GM19395 (cell line): ENCODE results near the gene RTL10.

Source experiments
- ATAC-seq: cut with Tn5 transposase; IDR thresholded peaks from one replicate; pipeline ENCODE4 v1.9.1; 2021; ENCODE audit warnings: mild to moderate bottlenecking, moderate library complexity; ENCODE audit not compliant: unreplicated experiment

Gene RTL10, protein sequence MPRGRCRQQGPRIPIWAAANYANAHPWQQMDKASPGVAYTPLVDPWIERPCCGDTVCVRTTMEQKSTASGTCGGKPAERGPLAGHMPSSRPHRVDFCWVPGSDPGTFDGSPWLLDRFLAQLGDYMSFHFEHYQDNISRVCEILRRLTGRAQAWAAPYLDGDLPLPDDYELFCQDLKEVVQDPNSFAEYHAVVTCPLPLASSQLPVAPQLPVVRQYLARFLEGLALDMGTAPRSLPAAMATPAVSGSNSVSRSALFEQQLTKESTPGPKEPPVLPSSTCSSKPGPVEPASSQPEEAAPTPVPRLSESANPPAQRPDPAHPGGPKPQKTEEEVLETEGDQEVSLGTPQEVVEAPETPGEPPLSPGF

DNA sequence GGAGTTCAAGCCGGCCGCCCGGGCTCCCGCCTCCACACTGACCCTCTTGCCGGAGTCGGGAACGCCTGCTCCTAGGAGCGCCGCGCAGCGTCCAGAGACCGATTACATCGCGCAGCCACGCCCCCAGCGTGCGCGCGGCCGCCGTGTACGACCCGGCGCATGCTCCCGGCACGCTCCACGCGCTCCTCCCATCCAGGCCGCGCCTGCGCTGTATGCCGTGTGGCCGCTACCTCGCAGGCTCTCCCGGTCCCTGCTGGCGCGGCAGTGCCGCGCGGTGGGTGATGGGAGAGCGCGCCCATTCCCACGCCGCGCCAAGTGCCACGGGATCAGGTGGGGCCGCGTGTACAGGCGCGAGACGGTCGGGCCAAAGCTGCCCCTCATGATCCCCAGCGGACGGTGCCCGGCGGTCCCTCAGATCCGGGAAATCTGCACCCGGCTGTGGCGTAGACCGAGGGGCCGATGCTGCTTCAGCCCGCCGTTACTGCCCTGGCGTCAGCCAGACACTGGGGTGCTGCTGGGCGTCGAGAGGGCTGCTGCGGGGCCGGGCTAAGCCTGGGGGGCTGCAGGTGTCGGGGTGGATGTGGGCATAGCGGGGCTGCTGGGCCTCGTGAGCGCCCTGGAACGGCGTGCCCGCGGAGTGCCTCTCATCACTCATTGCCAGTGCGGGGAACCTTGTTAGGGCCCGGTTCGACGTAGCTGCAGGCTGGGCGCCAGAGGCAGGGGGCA lies at the start of gene RTL10, which contains the start of gene GNB1L:
Gene RTL10 (minus strand): TSS at position 97 of the 726 bp plus-strand sequence. CDS start 2,613 bp downstream, outside the sequence.
Gene GNB1L (minus strand): TSS at position 97 of the 726 bp plus-strand sequence. CDS start 33,519 bp downstream, outside the sequence.
- ATAC-seq = peak; percentile 81

DNA sequence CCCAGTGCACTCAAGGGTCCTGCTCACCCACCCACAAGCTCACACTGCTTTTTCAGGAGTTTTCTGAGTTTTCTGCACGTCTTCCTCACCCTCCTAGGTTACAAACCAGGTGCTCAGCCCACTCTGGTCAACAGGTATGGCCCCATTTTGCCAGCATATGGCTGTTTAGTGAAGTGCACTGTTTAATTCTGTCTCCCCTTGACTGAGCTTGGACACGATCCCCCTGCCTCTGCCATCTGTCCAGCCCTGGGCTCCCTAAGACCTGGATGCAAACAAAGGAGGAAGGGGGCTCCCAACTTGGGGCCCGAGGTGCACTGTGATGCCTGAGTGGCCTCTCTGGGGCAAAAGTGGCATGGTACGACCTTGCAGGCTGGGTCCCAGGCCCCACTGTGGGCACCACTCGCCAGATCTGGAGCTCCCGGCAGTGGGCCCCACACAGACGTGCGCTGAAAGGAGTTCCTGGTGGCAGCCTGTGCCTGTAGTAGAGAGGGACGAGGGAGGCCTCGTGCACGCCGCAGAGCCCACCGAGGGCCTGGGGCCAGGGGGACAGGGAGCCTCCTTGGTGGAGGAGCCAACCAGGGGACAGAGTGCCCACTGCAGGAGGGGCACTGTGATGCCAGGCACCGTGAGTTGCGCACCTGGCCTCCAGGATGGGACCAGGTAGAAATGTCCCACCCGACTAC lies 49.6 kb upstream of the RTL10 start:
- ATAC-seq = no peak

DNA sequence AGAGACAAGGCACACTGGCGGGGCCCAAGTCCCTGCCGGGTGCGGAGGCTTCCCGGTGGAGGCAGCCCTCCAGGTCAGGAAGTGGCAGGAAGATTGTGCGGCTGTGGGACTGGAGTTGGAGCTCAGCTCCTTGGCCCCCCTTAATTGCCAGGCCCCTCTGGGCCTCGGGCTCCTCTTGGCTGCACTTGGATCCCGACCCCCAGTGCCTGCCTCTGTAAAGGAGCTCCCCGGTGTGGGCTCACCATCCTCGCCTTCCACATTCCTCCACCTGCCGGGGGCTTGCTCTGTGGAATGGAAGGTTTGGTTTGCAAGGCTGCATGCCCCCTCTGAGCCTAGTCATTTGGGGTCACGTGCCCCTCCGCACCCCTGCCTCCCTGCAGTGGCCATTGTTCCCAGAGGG lies 48.8 kb upstream of the RTL10 start:
- ATAC-seq = no peak

DNA sequence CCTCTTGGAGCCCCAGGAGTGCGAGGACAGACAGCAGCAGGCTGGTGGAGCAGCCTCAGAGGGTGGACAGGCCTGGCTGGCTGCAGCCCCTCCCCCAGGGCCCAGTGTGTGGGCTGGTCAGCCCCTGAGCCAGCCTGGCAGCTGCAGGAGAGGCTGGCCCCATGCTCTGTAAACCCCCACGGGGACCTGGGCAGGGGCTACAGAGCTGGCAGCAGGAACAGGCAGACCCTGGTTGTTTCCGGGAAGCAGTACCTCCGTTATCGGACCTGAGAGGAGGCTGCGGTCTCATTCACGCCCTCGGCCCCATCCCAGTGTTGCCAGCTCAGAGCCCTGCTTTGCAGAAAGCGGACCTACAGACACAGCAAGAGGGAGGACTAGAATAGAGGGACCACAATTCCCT lies 48.4 kb upstream of the RTL10 start:
- ATAC-seq = no peak

DNA sequence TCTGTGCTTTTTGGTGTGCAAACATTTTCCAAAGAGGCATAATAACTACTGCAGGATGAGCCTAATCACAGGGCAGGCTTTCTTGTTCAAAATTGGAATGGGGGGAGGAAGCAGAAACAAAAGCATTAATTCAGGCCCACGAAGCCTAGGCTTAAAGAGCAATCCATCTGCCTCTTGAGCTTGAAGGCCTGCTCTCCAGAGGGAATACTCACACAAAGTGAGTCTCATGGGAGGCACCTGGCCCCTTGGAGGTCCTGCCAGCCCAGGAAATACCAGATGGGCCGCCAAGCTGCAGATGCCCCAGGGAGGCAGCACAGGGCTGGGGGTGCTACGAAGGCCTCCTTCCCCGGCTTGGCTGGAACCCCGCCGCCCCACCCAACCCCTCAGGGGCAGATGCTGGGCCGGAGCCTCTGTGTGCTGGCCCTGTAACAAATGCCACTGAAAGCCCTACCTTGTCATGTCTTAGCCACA lies 47.6 kb upstream of the RTL10 start:
- ATAC-seq = no peak

DNA sequence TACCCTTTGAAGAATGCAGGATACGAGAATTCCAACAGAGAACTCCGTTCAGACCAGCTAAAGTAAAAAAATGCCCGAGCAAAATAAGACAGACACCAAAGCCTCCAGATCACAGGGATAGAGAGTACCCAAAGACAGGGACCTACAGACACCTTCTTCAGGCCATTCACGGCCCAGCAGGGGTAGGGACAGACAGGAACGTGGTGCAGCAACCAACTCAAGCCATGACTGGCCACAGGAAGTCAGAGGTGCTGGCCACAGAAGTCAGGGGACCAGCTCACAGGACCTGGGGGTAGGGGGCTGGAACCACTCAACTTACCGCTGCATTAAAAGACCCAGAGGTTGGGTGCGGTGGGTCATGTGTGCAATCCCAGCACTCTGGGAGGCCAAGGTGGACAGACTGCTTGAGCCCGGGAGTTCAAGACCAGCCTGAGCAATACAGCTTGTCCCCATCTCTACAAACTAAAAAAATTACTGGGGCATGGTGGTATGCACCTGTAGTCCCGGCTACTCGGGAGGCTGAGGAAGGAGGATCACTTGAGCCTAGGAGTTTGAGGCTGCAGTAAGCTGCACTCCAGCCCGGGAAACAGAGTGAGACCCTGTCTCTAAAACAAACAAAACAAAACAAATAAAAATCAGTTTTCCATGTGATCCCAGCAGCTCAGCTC lies 47.0 kb upstream of the RTL10 start:
- ATAC-seq = no peak

DNA sequence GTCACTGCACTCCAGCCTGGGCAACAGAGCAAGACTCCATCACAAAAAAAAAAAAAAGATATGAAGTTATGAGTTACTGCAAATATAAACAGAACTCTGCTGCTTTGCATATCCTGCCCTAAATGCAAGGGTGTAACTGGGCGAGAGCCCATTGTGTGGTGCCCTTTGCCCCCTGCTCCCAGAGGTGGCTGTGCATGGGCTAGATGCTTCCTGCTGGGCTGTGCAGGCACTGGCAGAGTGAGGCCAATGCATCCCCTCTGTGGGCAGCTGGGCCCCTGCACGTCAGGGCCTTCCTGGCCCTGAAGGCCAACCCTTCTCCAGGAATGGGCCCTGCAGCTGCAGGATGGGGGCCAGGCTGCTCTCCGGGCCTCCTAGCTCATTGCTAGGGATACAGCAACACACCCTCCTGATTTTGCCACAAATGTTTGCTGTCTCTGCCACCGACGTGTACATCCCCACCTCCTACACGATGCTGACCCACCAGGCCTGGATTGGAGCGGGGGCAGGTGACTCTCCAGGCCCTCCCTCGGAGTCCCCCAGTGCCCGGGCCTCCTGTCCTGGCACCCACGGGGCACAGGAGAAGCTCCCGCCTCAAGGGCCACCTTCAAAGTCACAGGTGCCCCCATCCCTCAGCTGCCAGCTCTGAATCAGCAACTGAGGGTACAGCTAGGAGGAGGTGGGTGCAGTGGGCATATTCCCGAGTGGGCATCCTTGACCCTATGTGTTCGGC lies 46.2 kb upstream of the RTL10 start:
- ATAC-seq = no peak

DNA sequence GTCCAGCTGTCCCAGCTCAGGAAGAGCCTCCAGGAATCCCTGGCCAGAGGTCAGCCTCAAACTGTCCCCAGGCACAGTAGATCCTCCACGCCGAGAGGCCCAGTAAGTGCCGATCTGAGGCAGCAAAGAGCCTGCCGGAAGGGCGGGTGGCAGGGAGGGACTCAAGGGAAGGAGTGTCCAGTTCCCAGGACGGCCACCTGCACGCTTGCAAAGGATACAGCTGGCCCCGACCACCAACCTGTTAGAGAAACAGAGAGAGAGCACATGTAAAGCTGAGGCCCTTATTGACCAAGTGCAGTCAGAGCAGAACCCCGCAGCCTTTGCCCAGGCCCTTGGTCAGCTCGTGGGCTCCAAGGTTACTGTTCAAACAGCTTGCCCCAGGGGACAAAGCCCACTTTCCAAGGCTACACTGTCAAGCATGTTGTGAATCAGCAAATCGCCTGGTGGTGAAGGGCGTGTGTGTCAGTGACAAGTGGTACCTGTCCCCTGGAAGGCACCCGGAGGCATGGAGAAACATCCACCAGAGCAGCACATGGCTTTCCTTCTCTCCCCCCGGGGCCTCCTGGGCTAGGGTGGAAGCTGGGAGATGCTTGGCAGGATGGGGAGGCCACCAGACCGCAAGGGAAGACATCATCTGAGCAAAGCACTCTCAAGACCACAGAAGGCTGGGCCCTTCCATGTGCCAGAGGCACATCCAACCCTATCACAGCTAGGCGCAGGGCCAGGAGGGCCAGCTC lies 44.3 kb upstream of the RTL10 start:
- ATAC-seq = no peak

DNA sequence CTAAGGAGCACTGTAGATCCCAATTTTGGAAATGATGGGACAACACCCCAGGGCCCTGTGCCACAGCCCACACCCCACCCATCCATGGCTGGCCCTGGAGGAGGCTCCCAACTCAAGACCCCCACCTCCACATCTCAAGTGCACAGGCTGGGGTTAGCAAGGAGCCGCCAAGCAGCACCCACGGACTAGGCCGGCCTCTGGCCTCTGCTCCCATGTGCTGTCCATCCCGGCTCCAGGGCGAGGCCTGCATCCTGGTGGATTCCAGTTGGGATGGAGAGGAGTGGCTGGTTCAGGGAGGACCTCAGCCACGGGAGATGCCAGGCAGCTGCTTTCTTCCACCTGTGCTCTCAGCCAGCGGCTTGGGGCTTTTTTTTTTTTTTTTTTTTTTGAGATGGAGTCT lies 43.5 kb upstream of the RTL10 start:
- ATAC-seq = no peak

DNA sequence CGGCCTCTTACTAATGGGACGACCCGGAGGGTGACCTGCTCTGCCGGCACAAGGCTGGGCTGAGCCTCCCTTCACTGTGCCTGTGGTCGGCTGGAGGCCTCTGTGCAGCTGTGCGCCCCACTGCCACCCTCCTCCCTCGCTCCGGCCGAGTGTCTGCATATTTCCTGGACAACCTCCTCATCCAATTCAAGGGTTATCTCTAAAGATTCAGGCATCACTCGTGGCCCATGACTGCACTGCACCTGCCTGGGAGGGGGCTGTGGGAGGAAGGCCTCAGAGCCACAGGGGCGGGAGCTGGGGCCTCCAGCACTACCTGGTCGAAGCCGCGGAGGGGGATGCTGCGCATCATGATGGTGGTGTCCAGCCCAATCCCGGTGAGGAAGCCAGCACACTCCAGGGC lies 43.1 kb upstream of the RTL10 start:
- ATAC-seq = no peak

DNA sequence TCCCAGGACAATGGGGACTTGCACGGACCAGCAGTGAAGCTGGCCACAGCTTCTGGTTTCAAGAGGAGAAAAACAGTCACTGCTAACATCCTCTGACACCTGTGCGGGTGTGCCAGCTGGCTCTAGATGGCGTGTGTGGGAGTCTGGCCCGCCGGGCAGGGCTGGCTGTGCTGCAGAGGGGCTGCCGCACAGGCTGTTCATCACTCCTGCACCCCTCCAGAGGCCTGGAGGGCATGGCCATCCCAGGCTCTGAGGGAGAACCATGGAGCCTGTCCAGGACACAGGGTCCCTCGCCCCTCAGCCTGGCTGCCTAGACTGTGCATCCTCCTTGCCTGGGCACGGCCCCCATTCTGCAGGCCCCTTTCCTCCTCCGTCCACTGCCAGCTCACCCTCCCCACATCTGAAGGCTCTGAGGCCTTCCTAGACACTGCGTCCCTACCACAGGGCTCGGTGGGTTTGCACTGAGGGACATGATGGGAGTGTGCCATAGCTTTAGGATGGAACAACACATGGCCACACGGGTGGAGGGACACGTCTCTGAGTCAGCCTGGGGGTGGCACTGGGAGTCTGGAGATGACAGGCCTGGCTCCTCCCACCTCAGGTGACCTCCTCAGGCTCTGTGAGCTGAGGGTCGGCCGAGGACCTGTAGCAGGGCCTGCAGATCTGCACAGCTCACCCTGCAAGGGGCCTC lies 42.1 kb upstream of the RTL10 start:
- ATAC-seq = no peak

DNA sequence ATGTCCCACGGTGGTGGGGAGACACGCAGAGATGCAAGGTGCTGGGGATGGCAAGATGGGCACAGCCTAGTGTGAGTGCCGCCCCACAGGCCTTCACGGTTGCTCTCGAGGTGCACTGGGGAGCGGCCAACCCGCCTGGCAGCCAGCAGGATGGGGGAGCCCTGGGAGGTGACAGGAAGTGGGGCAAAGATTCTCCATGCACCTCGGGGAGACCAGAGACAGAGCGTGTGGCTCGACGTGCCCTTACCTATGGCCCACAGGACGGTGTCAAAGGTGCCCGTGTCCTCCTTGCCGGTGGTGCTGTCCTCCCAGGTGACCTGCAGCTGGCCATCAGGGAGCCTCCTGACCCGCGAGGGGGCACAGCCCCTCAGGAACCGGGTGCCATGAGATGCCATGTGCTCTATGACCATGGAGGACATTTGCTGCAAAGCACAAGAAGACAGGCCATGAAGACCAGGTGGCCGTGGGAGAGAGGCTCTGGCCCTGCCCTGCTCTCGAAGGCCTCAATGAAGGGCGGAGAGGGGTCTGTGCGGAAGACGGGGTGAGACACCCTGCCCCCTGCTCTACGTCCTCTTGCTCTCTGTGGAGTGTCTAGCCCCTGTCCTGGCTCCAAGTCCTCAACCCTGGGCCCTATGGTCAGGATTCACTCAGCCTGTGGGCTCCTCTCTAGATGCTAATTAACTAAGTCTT lies 40.6 kb upstream of the RTL10 start:
- ATAC-seq = no peak

DNA sequence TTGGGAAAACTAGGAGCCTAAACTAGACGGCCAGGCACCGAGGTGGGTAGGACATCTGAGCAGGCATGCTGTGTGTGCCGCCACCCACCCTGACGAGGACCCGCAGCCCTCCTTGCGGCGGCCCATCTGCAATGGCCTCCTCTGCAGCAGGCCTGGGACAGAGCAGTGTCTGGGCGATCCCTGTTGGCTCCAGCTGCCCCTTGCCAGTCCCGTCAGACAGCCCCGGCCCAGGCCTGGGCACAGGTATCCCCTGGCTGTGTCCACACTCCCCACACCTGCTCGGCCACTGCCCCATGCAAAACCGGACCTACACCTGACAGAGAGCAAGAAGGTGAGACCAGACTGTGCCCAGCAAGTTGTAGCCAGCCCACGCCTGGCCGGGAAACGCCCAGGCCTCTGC lies 38.7 kb upstream of the RTL10 start:
- no peak for ATAC-seq

DNA sequence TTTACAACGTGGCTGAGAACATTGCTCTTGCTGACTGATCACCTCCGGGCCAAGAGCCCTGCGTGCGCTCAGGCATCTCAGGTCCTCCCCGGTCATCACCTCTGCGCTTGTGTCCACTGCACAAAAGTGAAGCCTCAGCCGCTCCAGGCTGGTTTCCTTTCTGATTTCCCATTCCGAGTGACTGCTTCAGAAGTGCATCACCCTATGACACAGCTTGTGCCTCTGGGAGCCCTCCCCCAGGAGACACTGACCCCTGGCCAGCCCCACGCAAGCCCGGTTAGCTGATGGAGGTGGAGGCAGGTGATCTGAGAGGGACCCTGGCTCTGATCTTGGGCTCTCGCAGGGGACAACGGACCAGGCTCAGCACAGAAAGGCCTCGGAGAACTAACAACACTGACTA lies 38.3 kb upstream of the RTL10 start:
- no peak for ATAC-seq

DNA sequence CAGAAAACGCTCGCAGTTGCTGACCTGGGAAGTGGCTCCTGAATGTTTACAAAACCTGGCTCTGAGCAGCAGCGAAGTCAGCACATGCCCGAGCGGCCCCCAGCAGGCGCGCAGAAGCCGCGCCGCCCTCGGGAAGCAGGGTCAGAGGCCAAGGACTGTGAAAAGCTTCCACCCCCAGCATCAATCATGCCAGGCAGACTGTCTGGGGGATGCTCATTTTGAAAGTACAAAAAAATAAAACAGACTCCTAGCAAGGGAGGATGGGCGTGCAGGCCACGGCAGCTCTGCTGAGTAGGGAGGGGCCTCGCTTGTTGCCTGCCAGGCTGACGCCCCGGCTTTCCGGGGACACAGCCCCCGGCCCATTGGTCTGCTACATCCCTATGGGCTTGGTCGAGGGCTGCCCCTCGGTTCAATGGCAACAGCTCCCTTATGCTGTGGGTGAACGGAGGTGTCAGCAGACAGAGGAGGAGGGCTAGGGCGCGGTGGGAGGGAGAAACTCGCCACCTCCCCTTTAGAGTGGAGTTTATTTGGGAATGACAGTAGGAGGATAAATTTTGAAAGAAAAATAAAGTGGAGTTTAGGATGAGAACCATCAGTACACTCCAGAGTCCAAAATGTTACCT lies 37.7 kb upstream of the RTL10 start:
- no peak for ATAC-seq

DNA sequence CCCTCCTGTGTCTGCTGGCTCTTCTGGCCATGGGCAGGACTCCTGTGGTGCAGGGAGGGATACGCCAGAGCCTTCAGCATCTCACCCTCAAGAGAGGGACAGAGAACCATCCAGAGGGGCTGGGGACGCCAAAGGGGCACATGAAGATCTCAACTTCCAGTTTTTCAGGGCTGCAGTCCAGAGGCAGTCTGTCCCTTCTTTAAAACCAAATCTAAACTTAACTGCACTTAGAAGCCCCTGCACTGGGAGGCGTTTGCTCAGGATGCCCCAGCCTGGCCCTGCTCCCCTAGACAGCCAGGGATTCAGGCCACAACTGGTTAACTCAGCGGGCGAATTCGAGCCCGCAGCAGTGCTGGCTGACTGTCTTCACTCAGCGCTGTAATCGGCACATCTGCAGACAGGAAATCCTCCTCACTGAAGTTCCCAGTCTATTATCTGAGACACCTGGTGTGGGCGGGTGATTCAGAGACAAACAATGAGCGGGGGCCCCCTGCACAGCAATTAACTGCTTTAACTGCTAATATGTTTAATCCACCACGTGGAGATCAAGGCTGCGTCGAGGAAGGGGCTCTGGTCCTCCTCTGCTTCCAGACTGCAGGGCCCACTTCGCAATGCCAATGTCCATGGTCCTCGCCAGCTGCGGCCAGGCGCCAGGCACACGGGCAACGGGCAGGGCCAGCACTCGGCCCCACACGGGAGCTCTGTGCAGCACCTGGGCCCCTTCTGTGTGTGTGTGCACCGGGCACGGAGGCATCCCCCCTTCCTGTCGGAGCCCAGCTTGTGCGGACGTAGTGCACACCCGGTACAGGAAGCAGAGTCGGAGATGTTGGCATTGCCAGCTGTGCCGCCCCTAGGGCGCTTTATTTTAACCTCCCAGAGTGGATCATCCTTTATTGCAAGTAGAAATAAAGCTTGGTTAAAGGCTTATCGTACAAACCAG lies 36.9 kb upstream of the RTL10 start:
- ATAC-seq = no peak
